GM19395 (cell line): Measurements from ENCODE around the gene KIF3C.

Experiments
- ATAC-seq: cut with Tn5 transposase; IDR thresholded peaks from one replicate; pipeline ENCODE4 v1.9.1; 2021; ENCODE audit warnings: mild to moderate bottlenecking, moderate library complexity; ENCODE audit not compliant: unreplicated experiment

KIF3C gene

DNA sequence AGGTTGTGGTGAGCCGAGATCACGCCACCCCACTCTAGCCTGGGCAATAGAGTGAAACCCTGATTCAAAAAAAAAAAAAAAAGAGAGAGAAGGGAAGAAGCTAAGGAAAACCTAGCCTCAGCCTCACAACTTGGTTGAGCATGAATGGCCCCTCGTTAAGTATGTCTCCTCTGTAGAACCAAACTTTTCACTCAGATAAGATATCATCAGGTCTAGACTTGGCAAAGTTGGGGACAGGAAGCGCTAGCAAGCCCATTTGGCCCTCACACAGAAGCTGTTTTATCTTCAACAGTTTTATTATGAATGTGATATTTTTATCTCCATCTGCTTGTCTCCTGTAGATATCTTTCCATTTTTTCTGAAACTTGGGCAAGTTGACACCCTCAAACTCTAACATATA, 100.5 kb downstream of the KIF3C start:
- ATAC-seq, result no peak

DNA sequence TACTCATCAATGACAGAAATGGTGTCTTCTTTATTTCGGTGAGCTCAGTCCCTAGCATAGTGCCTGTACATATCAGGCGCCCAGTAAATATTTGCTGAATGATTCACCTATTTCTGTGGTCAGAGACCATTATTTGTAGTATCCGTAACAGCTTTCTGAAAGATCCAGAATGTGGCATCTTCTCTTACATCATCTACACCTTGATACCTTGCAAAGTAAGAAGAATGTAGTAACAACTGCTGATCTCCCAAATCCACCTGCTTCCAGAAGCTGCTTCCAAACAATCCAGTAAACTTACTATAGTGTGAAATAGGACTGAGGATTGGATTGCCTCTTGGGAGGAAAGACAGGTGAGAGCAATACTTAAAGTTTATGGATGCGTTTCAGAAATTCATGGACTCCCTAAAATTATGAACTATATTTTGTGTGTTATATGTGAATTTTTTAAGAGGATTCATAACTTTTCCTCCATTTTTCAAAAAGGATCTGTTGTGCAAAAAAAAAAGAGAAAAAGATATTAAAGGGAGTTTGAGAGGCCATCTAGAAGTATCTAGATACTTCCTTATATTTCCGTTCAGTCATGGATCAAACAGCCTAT, 103.1 kb downstream of the KIF3C start:
- no peak for ATAC-seq

DNA sequence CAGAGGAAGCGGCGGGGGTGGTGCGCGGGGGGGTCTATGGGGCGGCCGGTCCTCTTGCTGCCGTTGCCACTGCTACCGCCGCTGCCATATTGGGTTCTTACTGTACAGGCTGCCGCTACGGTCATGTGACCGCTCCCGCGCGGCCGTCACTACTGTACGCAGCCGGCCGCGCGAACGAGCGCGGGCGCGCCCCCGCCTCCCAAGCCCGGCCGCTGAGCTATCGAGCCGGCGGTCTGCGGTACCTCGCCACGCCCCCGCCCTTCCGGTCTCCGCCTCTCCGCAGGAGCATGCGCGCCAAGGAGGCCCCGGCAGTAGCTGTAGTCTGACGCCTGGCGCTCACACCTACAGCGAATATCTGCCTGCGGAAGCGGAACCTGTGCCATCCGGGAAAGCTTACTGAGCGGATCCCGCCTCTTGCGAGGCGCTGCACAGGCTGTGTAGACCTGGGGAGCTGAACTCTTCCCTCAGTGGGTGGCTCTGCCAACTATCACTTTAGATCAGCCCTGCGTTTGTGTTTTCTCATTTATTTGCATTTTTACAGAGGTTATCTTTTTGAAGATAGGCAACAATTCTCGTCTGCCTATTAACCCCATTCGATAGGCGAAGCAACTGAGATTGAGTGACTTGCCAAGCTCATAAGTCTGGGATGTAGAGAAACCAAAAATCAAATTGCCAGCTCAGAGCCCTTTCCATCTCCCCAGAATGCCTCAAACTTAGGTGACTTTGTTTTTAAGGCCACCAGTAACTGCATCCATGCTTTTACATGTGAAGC, 103.8 kb downstream of the KIF3C start, which contains the start of gene ASXL2:
Gene ASXL2, minus strand, starts transcription at position 127 of the 772 bp plus-strand sequence. CDS start 265 bp downstream, outside the sequence.
- peak; percentile 86 for ATAC-seq

DNA sequence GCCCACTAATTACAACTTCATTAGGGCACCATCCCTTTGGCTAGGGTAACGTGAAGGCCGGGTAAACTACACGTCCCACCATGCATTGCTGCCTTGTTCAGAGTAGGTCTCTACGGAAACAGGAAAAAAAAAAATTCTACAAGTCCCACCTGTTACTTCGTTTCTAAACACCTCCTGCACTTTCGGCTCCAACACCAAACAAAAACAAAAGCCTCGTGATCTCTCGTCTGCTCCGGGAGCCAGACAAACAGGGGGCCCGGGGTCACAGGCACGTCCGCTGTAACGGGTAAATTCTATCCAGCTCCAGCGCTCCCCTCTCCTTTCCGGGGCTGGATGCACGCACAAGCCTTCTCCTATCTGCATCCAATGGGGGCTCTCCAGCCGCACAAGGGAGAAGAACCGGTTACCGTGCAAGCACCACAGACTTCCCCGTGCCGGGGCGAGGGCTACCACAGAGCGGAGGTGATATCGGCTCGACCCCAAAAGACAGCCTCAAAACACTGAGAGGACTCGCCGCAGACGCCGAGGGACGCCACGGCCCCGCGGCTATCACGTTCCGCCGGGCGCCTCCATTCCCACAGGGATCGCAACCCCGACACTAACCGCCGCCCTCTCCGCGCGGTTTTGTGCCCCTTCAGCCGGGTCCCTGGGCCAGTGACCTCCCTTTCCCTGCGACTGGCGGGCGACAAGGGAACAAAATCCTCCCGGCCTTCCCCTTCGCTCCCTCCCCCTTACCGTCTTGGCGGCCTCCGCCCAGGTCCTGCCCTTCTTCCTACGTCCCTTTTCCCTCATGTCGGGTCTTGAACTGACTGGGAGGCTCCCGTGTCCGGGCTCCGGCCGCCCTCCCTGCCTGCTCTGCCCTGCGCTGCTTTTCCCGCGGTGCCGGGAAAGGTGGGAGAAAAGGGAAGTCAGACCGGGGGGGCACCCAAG, 104.6 kb downstream of the KIF3C start:
- ATAC-seq, result peak; percentile 61
